ENCODE results near the gene ZNF541.
"Not testable (repeated sequence)": the region's sequence is repeated elsewhere in the genome, so short reads cannot be mapped to it uniquely, and the experiment has no call there.

ZNF541 gene

GRCh38 chr19:47599671-47600245 is 26.8 kb upstream of the ZNF541 start:
- DNase-seq (ENCODE audit: low read depth in 1 of 2, low spot score in 1 of 2): not testable (repeated sequence)

GRCh38 chr19:47598407-47599349 is 25.7 kb upstream of the ZNF541 start:
- DNase-seq (ENCODE audit: low read depth in 1 of 2, low spot score in 1 of 2): no peak

GRCh38 chr19:47595944-47596343 is 23.0 kb upstream of the ZNF541 start:
- no peak for DNase-seq (ENCODE audit: low read depth in 1 of 2, low spot score in 1 of 2)

GRCh38 chr19:47593860-47594259 is 20.9 kb upstream of the ZNF541 start:
- no peak for DNase-seq (ENCODE audit: low read depth in 1 of 2, low spot score in 1 of 2)

- no peak for DNase-seq (ENCODE audit: low read depth in 1 of 2, low spot score in 1 of 2)
Observed at GRCh38 chr19:47589824-47590223, 16.9 kb upstream of the ZNF541 start.

- no peak for DNase-seq (ENCODE audit: low read depth in 1 of 2, low spot score in 1 of 2)
Observed at GRCh38 chr19:47587295-47587694, 14.3 kb upstream of the ZNF541 start.

GRCh38 chr19:47583161-47583560 is 10.2 kb upstream of the ZNF541 start:
- not testable (repeated sequence) for DNase-seq (ENCODE audit: low read depth in 1 of 2, low spot score in 1 of 2)

- DNase-seq (ENCODE audit: low read depth in 1 of 2, low spot score in 1 of 2): no peak
Observed at GRCh38 chr19:47582320-47582909, 9.5 kb upstream of the ZNF541 start.

GRCh38 chr19:47581605-47582319 is 8.8 kb upstream of the ZNF541 start:
- no peak for DNase-seq (ENCODE audit: low read depth in 1 of 2, low spot score in 1 of 2)

- DNase-seq (ENCODE audit: low read depth in 1 of 2, low spot score in 1 of 2): no peak
Observed at GRCh38 chr19:47580397-47580796, 7.4 kb upstream of the ZNF541 start.

- no peak for DNase-seq (ENCODE audit: low read depth in 1 of 2, low spot score in 1 of 2)
Observed at GRCh38 chr19:47572635-47573034, 313 bp downstream of the ZNF541 start.

GRCh38 chr19:47569331-47569730 is 3.6 kb downstream of the ZNF541 start:
- DNase-seq (ENCODE audit: low read depth in 1 of 2, low spot score in 1 of 2): no peak

GRCh38 chr19:47564081-47564480 is 8.9 kb downstream of the ZNF541 start:
- no peak for DNase-seq (ENCODE audit: low read depth in 1 of 2, low spot score in 1 of 2)

- no peak for DNase-seq (ENCODE audit: low read depth in 1 of 2, low spot score in 1 of 2)
Observed at GRCh38 chr19:47561440-47562057, 11.4 kb downstream of the ZNF541 start.

GRCh38 chr19:47560999-47561398 is 11.9 kb downstream of the ZNF541 start:
- no peak for DNase-seq (ENCODE audit: low read depth in 1 of 2, low spot score in 1 of 2)

GRCh38 chr19:47550129-47550528 is 22.8 kb downstream of the ZNF541 start:
- no peak for DNase-seq (ENCODE audit: low read depth in 1 of 2, low spot score in 1 of 2)

- DNase-seq (ENCODE audit: low read depth in 1 of 2, low spot score in 1 of 2): no peak
Observed at GRCh38 chr19:47549261-47549862, 23.6 kb downstream of the ZNF541 start.

- DNase-seq (ENCODE audit: low read depth in 1 of 2, low spot score in 1 of 2): no peak
Observed at GRCh38 chr19:47547199-47547598, 25.7 kb downstream of the ZNF541 start.

- DNase-seq (ENCODE audit: low read depth in 1 of 2, low spot score in 1 of 2): no peak
Observed at GRCh38 chr19:47545061-47545948, 27.6 kb downstream of the ZNF541 start.

GRCh38 chr19:47544476-47544875 is 28.5 kb downstream of the ZNF541 start:
- no peak for DNase-seq (ENCODE audit: low read depth in 1 of 2, low spot score in 1 of 2)
